Epidermal melanocyte (primary cell): ENCODE measurements around the gene DPYSL3.

ENCODE experiments used
- DNase-seq: peaks from one replicate; pipeline ENCODE4 v3.0.0; 2011; ENCODE audit warnings: low spot score; ENCODE audit not compliant: insufficient read length

The DPYSL3 gene

GRCh38 chr5:147474140-147474539 lies 35.7 kb downstream of the DPYSL3 start:
- no peak for DNase-seq

DNA sequence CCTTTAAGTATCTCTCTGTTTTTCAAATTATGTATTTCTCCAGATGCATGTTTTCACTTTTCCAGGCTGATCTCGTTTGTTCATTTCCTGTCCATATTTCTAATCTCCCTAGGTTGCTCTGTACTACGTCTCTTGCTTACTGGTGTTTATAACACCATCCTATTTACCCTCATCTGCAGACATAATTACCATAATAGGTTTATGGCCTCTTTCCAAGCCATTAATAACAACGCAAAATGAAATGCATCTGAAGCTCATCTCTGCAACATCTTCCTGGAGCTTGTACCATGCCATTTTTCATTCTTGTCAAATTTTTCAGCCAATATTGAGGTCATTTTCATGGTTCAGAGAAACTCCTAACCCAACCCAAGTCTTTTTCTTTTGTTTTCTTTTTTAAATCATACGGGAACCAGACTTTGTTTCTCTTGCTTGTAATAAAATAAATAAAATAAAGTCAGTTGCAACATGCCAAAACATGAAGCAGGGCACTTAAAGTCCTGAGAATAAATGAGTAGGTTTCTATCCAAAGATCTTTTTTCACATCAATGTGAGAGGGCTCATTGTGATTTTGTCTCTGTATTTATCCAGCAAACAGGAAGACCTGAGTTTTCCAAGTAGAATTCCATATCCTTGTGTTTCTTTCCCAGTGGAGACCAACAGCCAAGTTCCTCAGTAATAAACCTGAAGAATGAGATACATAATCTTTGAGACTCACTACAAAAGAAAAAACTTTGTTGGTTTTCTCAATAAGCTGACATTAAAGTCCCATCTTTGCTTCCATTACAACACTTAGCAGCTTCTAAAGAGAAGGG lies 37.0 kb downstream of the DPYSL3 start:
- DNase-seq: no peak

- DNase-seq: no peak
These were observed 41.8 kb downstream of the DPYSL3 start for GRCh38 chr5:147467973-147468508.

GRCh38 chr5:147466360-147466980 lies 43.4 kb downstream of the DPYSL3 start:
- DNase-seq: no peak

DNA sequence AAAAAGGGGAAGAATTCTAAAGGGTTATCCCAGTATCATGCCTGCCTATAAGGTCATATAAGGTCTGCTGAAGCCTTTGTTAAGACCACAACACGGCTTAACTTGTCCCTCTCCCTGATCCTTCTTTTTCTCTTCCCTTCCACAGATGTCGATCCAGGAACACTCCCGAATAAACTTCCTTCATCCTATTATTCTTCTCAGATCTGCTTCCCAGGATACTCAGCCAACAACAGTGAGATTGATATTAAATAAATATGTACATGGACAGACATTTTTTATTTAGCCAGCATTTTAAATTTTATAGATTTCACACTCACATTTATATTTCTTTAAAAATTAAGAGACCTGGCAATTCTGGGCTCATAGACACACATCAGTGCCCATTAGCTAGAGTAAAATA lies 44.1 kb downstream of the DPYSL3 start:
- no peak for DNase-seq

GRCh38 chr5:147464211-147464610 lies 45.7 kb downstream of the DPYSL3 start:
- DNase-seq: no peak

- no peak for DNase-seq
These were observed 48.0 kb downstream of the DPYSL3 start for GRCh38 chr5:147461915-147462314.

GRCh38 chr5:147460380-147460779 lies 49.5 kb downstream of the DPYSL3 start:
- DNase-seq: no peak

DNA sequence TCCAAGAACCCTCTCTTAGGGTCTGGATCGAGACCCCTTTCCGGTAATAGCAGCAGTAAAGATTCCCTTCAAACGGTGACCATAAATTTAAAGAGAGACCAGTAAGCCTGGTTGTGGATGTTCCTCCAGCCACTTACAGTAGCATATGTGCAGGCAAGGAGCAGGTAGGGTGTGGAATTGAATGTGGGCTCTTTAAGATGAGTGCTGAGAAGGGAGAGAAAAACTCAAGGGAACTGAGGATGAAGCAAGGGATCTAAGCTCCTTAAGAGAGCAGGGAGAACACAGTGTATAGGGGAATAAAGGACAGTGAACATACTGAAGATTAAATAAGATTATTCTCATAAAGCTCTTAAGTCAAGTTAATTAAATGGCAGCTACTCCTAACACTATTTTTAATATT lies 51.3 kb downstream of the DPYSL3 start:
- no peak for DNase-seq

GRCh38 chr5:147455822-147456450 lies 53.9 kb downstream of the DPYSL3 start:
- DNase-seq: no peak

GRCh38 chr5:147454996-147455677 lies 54.7 kb downstream of the DPYSL3 start:
- peak; percentile 28 for DNase-seq

DNA sequence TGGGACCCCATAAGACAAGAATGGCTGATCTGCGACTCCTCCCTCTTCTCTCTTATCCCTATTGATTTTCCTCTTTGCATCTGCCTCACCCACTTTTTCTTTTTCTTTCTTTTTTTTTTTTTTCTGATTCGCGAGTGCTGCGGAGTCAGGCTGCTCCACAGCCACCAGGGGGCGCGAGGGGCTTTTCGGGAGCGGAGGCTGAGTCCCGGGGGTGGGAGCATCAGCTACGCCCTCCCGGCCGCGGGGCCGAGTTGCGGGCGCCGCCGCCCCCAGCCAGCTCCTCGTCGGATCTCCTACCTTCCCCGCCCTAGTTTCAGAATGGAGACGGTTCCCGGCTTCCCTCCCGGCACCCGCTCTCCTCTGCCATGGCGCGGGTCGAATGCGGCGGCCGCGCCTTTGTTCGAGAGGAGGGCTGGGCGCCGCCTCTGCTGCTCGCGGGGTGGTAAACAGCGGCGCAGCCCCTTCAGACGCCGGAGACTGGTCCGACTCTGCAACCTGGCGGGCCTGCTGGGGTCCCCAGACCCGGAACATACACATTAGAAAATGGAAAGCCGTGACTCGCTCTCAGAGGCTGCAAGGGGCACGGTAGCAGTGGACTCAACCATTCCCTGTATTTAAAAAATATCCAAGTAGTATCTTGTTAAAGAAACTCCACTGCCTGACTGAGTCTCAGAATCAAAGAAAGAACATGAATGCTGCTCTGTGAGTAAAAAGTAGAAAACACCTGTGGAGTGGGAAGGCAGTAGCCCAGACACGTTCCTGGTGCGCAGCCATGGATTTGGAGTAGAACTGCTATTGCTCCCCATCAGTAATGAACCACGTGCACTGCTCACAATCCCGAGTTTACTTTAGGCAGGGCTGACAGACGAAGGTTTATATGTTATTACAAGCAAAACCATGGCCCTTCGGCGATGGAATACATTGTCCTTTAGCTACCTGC lies 55.7 kb downstream of the DPYSL3 start:
- DNase-seq: peak; percentile 84

DNA sequence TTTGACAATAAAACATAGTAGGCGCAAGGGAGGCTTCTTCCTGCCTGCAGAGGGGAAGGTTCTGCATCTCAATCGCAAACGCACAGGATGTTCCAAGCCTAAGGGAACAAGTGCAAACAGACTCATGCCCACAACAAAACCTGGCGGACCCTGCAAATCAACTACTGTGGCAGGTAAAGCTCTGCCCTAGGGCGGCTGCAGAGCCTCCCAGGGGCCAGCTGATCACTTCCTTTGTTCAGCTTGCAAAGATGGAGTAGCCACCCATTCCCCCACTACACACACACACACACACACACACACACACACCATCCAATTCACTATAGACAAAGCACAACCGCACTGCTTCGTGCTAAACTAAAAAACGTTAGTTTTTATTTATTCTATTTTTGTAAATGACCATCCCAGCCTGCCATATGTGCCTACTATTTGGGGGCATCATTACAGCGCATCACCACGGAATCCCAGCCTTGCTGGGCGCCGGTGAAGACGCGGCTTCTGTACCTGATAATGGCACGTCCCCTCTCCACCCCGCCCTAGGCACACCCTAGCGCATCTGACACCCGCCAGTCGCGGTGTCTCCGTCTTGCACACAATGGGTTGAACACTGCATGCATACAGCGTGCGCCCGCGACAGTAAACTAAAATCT lies 57.6 kb downstream of the DPYSL3 start:
- no peak for DNase-seq

DNA sequence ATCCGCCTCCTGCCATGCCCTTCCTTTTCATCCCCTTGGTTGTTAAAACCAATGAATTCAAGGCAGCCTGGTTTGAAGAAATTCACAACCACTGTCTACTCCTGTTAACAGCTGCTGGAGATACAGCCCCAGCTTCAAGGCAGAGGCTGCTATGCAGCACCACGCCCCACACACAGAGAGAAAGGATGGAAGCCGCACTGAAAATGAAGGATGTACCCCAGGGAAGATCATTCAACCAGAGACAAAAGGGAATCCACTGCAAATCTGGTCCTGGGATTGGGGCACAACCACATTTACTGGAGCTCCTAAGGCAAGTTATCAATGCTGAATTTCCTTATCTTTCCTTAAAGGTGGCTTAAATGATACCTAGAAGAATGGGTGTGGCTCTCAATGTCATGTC lies 58.7 kb downstream of the DPYSL3 start:
- DNase-seq: no peak

- DNase-seq: no peak
These were observed 59.3 kb downstream of the DPYSL3 start for GRCh38 chr5:147450606-147451005.

- no peak for DNase-seq
These were observed 61.1 kb downstream of the DPYSL3 start for GRCh38 chr5:147448766-147449165.

DNA sequence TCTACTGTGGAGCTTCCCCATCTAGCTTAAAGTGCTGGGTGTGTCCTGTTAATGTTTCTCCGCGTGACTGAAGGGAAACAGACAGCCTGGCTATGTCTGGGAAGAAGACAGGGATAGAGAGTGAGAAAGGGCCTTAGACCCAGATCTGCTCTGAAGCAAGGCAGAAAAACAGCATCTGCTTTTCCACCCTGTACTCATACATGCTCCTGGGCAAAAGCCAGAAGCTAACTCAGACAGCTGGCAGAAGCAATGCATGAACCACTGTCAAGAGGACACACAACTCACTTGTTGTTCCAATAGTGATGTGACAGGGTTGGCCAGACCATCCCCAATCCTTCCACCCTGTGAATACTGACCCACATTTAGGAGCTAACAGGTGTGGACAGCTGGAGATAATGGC lies 63.3 kb downstream of the DPYSL3 start:
- DNase-seq: no peak

DNA sequence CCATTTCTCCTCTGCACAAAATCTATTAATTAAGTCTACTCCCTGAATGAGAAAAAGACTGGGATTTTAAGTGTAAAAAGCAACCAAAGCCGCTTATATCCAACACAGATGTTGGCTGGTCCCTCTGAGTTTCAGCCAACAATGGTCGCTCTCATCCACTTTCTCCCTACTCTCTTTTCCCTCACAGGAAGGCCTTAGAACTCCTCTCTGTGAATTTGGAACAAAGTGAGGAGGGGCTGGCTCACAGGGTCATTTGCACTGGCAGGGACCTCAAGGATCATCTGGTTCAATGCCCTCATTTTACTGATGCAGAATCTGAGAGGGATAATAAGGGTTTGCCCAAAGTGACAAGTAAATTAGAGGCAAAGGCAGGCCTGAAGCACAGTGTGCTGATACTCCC lies 64.0 kb downstream of the DPYSL3 start:
- no peak for DNase-seq

DNA sequence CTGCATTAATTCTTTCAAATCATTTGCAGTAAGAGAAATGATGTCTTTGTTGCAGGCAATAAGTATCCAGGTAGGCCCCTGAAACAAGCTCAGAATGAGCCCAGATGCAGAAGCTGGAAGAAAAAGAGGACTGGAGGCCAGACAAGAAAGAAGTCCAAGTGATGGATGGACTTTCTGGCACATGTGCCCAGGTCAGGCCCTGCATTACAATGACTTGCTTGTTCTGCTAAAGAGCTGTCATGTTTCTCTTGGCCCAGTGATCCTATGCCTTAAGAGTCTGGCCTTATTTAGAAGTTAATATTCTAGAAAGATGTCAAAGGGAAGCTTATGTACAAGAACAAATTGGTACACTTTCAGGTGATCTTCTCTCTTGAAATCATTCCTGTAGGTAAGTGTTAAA lies 64.8 kb downstream of the DPYSL3 start:
- DNase-seq: no peak

DNA sequence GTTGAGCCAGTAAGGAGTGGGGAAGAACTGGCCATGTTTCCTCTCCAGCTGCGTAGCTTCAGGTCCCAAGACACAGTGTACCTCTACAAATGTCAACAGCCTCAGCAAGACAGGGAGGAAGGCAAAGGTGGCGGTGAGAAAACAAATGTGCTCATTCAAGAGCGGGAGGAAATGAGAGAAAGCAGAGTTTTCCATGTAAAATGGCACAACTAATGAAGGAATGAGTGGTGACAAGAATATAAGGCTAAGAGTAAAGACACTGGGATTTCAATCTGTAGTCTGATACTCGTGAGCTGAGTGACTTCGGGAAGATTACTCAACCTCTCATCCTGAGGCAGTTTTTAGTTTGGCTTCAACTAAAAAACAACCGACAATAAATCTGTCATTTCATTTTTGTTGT lies 67.6 kb downstream of the DPYSL3 start:
- DNase-seq: no peak
